ENCODE measurements around the gene ZNF474. TPM values are rescaled to one million over a fixed set of nuclear protein-coding genes. Genes with fewer than 3 reads are reported as not detected.

ZNF474 gene
- total RNA-seq, 1 donor from 2014 or later: not detected

- no peak for DNase-seq (ENCODE audit: low spot score)
- H3K36me3 Mint-ChIP-seq (ENCODE audit: low read depth): no peaks in the 10 kb centered on the region
- intact Hi-C loops (cut with micrococcal nuclease): no loop called here
Measured at GRCh38 chr5:122164070-122164435, 34.7 kb downstream of the ZNF474 start.

GRCh38 chr5:122164831-122165558 is 35.6 kb downstream of the ZNF474 start:
- H3K4me1 Mint-ChIP-seq (ENCODE audit: low read depth): no peaks in the 10 kb centered on the region
- DNase-seq (ENCODE audit: low spot score): no peak
- H3K36me3 Mint-ChIP-seq (ENCODE audit: low read depth): no peaks in the 10 kb centered on the region
- H3K27me3 Mint-ChIP-seq (ENCODE audit: insufficient read depth): peaks cover 3% of the 10 kb centered on the region
- no peak overlapping the region for H3K27ac Mint-ChIP-seq
- H3K9me3 Mint-ChIP-seq: no peaks in the 10 kb centered on the region
- intact Hi-C loops (cut with micrococcal nuclease): no loop called here
- H3K4me3 Mint-ChIP-seq: no peak overlapping the region

More at GRCh38 chr5:122164070-122164435, 34.7 kb downstream of the ZNF474 start:
- Mint-ChIP-seq H3K27me3 (ENCODE audit: insufficient read depth) (peaks cover 3% of the 10 kb centered on the region), H3K27ac (no peak overlapping the region), H3K4me3 (no peak overlapping the region), H3K9me3 (no peaks in the 10 kb centered on the region), H3K4me1 (ENCODE audit: low read depth) (no peaks in the 10 kb centered on the region)

- H3K4me1 Mint-ChIP-seq (ENCODE audit: low read depth): no peaks in the 10 kb centered on the region
- intact Hi-C loops (cut with micrococcal nuclease): no loop called here
- no peaks in the 10 kb centered on the region for H3K36me3 Mint-ChIP-seq (ENCODE audit: low read depth)
- no peak overlapping the region for H3K4me3 Mint-ChIP-seq
- DNase-seq (ENCODE audit: low spot score): no peak
- no peaks in the 10 kb centered on the region for H3K9me3 Mint-ChIP-seq
- H3K27me3 Mint-ChIP-seq (ENCODE audit: insufficient read depth): peaks cover 3% of the 10 kb centered on the region
- H3K27ac Mint-ChIP-seq: no peak overlapping the region
Measured at GRCh38 chr5:122165559-122166078, 36.3 kb downstream of the ZNF474 start.

- Mint-ChIP-seq H3K4me1 (ENCODE audit: low read depth) (no peaks in the 10 kb centered on the region), H3K4me3 (no peak overlapping the region), H3K27ac (no peak overlapping the region), H3K27me3 (ENCODE audit: insufficient read depth) (no peaks in the 10 kb centered on the region), H3K36me3 (ENCODE audit: low read depth) (no peaks in the 10 kb centered on the region), H3K9me3 (no peaks in the 10 kb centered on the region)
- intact Hi-C loops (cut with micrococcal nuclease): no loop called here
- DNase-seq (ENCODE audit: low spot score): no peak
Measured at GRCh38 chr5:122169350-122170103, 40.2 kb downstream of the ZNF474 start.

GRCh38 chr5:122170620-122171019 is 41.3 kb downstream of the ZNF474 start:
- Mint-ChIP-seq H3K4me3 (no peak overlapping the region), H3K27me3 (ENCODE audit: insufficient read depth) (no peaks in the 10 kb centered on the region), H3K27ac (no peak overlapping the region), H3K9me3 (no peaks in the 10 kb centered on the region), H3K36me3 (ENCODE audit: low read depth) (no peaks in the 10 kb centered on the region), H3K4me1 (ENCODE audit: low read depth) (no peaks in the 10 kb centered on the region)
- intact Hi-C loops (cut with micrococcal nuclease): no loop called here
- DNase-seq (ENCODE audit: low spot score): no peak

GRCh38 chr5:122172207-122172606 is 42.9 kb downstream of the ZNF474 start:
- Mint-ChIP-seq H3K9me3 (no peaks in the 10 kb centered on the region), H3K27me3 (ENCODE audit: insufficient read depth) (no peaks in the 10 kb centered on the region), H3K36me3 (ENCODE audit: low read depth) (no peaks in the 10 kb centered on the region), H3K27ac (no peak overlapping the region), H3K4me1 (ENCODE audit: low read depth) (no peaks in the 10 kb centered on the region), H3K4me3 (no peak overlapping the region)
- intact Hi-C loops (cut with micrococcal nuclease): no loop called here
- DNase-seq (ENCODE audit: low spot score): no peak

- Mint-ChIP-seq H3K27ac (no peak overlapping the region), H3K36me3 (ENCODE audit: low read depth) (no peaks in the 10 kb centered on the region), H3K4me3 (no peak overlapping the region), H3K9me3 (no peaks in the 10 kb centered on the region), H3K4me1 (ENCODE audit: low read depth) (no peaks in the 10 kb centered on the region), H3K27me3 (ENCODE audit: insufficient read depth) (no peaks in the 10 kb centered on the region)
- intact Hi-C loops (cut with micrococcal nuclease): no loop called here
- DNase-seq (ENCODE audit: low spot score): no peak
Measured at GRCh38 chr5:122173474-122174415, 44.4 kb downstream of the ZNF474 start.

GRCh38 chr5:122175091-122175490 is 45.7 kb downstream of the ZNF474 start:
- intact Hi-C loops (cut with micrococcal nuclease): no loop called here
- DNase-seq (ENCODE audit: low spot score): no peak
- Mint-ChIP-seq H3K4me1 (ENCODE audit: low read depth) (no peaks in the 10 kb centered on the region), H3K4me3 (no peak overlapping the region), H3K27me3 (ENCODE audit: insufficient read depth) (no peaks in the 10 kb centered on the region), H3K27ac (no peak overlapping the region), H3K36me3 (ENCODE audit: low read depth) (no peaks in the 10 kb centered on the region), H3K9me3 (no peaks in the 10 kb centered on the region)

- DNase-seq (ENCODE audit: low spot score): no peak
- Mint-ChIP-seq H3K4me1 (ENCODE audit: low read depth) (no peaks in the 10 kb centered on the region), H3K27ac (no peak overlapping the region), H3K36me3 (ENCODE audit: low read depth) (no peaks in the 10 kb centered on the region), H3K27me3 (ENCODE audit: insufficient read depth) (no peaks in the 10 kb centered on the region), H3K4me3 (no peak overlapping the region), H3K9me3 (no peaks in the 10 kb centered on the region)
- intact Hi-C loops (cut with micrococcal nuclease): no loop called here
Measured at GRCh38 chr5:122175852-122176251, 46.5 kb downstream of the ZNF474 start.

- no peaks in the 10 kb centered on the region for H3K4me1 Mint-ChIP-seq (ENCODE audit: low read depth)
- no peaks in the 10 kb centered on the region for H3K9me3 Mint-ChIP-seq
- H3K4me3 Mint-ChIP-seq: no peak overlapping the region
Measured at GRCh38 chr5:122177161-122177560, 47.8 kb downstream of the ZNF474 start.

GRCh38 chr5:122179701-122180100 is 50.4 kb downstream of the ZNF474 start:
- Mint-ChIP-seq H3K4me1 (ENCODE audit: low read depth) (no peaks in the 10 kb centered on the region), H3K27me3 (ENCODE audit: insufficient read depth) (peaks cover 5% of the 10 kb centered on the region), H3K36me3 (ENCODE audit: low read depth) (no peaks in the 10 kb centered on the region), H3K9me3 (no peaks in the 10 kb centered on the region), H3K4me3 (no peak overlapping the region), H3K27ac (no peak overlapping the region)
- intact Hi-C loops (cut with micrococcal nuclease): no loop called here
- DNase-seq (ENCODE audit: low spot score): no peak

More at GRCh38 chr5:122177161-122177560, 47.8 kb downstream of the ZNF474 start:
- H3K36me3 Mint-ChIP-seq (ENCODE audit: low read depth): no peaks in the 10 kb centered on the region
- no peaks in the 10 kb centered on the region for H3K27me3 Mint-ChIP-seq (ENCODE audit: insufficient read depth)
- no peak for DNase-seq (ENCODE audit: low spot score)
- no peak overlapping the region for H3K27ac Mint-ChIP-seq
- intact Hi-C loops (cut with micrococcal nuclease): no loop called here

- intact Hi-C loops (cut with micrococcal nuclease): no loop called here
- Mint-ChIP-seq H3K9me3 (no peaks in the 10 kb centered on the region), H3K4me3 (no peak overlapping the region), H3K27ac (no peak overlapping the region), H3K4me1 (ENCODE audit: low read depth) (no peaks in the 10 kb centered on the region), H3K36me3 (ENCODE audit: low read depth) (no peaks in the 10 kb centered on the region), H3K27me3 (ENCODE audit: insufficient read depth) (peaks cover 5% of the 10 kb centered on the region)
- DNase-seq (ENCODE audit: low spot score): no peak
Measured at GRCh38 chr5:122180146-122180712, 50.9 kb downstream of the ZNF474 start.

Data from activated T-helper 1 cell treated with anti-CD3 and anti-CD28 coated beads, Interleukin-12 subunit alpha, Interleukin-12 subunit beta, Interleukin-2, Interleukin-4 antibody, amounts not matched to agents 30 ng/mL and 10 ng/mL and 1 ng/mL, durations not matched to agents 14 hours and 24 hours and 36 hours (primary cell).